Skeletal muscle tissue (tissue), 4 donors: ENCODE measurements around the gene ITM2A. TPM values are rescaled to one million over a fixed set of nuclear protein-coding genes. Genes with fewer than 3 reads are reported as not detected.

Experiments
- H3K27ac ChIP-seq: one replicate; pipeline ENCODE4 v1.7.0; 2013; ENCODE audit warnings: mild to moderate bottlenecking, low read depth, low read length, inconsistent platforms
- H3K27me3 ChIP-seq, 3 donors: one replicate each; pipeline ENCODE4 v1.7.0; 2013; ENCODE audit warnings: low read length in 3 of 3; ENCODE audit not compliant: control insufficient read depth in 3 of 3, insufficient read depth in 3 of 3
- H3K36me3 ChIP-seq, 3 donors: one replicate each; pipeline ENCODE4 v1.7.0; 2013; ENCODE audit warnings: low read length in 3 of 3; ENCODE audit not compliant: control insufficient read depth in 3 of 3, insufficient read depth in 3 of 3
- H3K4me1 ChIP-seq, 3 donors: one replicate each; pipeline ENCODE4 v1.7.0; 2013; ENCODE audit warnings: low read length in 3 of 3, mild to moderate bottlenecking in 3 of 3; ENCODE audit not compliant: control insufficient read depth in 3 of 3, insufficient read depth in 3 of 3
- H3K4me3 ChIP-seq, 3 donors: one replicate each; pipeline ENCODE4 v1.7.0; 2013; ENCODE audit warnings: low read length in 3 of 3
- H3K9ac ChIP-seq, 3 donors: one replicate each; pipeline ENCODE4 v1.7.0; 2013; ENCODE audit warnings: low read length in 3 of 3, mild to moderate bottlenecking in 3 of 3, moderate library complexity in 2 of 3, low read depth in 1 of 3
- H3K9me3 ChIP-seq, 3 donors: one replicate each; pipeline ENCODE4 v1.7.0; 2013; ENCODE audit warnings: low read length in 3 of 3; ENCODE audit not compliant: control insufficient read depth in 3 of 3
- total RNA-seq: library from RNA; depleted of rRNA; stranded (reverse); fragments of >200 nt; gene quantifications from one replicate; pipeline ENCODE4 v1.2.3, GENCODE V29; 2014
- donor health status: Osteomylitis.

Gene ITM2A
- total RNA-seq, 1 donor from 2014 or later, result 321 TPM

GRCh38 chrX:79325263-79325958 lies 41.7 kb downstream of the ITM2A start:
- Histone ChIP-seq H3K4me3 (no peak overlapping the region), H3K27ac (no peak overlapping the region), H3K9me3 (no peaks in the 10 kb centered on the region), H3K9ac (no peak overlapping the region), H3K4me1 (no peaks in the 10 kb centered on the region), H3K27me3 (no peaks in the 10 kb centered on the region), H3K36me3 (no peaks in the 10 kb centered on the region)

Other genes starting within 250 kb of the ITM2A start
- 1.0 TPM for gene GPR174, start 222.6 kb downstream of the ITM2A start, total RNA-seq